ENCODE measurements around the gene PTPRG.

The PTPRG gene

DNA sequence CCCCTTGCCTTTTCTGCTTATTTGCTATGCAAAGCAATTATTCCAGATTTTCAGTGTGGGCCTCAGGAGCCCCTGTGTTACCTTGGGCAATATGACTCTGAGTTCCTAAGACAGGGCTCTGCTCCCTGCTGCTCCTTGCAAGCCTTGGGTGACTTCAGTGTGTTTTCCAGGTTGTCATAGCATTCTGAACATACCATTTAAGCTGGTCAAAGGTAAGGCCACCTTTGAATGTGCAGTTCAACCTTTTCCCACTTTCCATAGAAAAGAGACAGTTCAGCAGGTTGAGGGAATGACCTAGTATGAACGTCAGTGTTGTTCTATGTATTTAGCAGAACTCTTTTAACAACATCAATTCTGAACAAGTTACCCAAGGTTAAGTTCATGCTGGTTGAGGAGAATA is 302.2 kb downstream of the PTPRG start:
- no peaks in the 10 kb centered on the region for H3K79me2 ChIP-seq (ENCODE audit: insufficient read depth, low read length)
- H3K27me3 ChIP-seq (ENCODE audit: insufficient read depth, low read length, poor library complexity, severe bottlenecking), result no peaks in the 10 kb centered on the region
- H3K9ac ChIP-seq (ENCODE audit: low read depth, low read length, poor library complexity, severe bottlenecking), result no peak overlapping the region
- H3K4me1 ChIP-seq (ENCODE audit: insufficient read depth, low read length, poor library complexity, severe bottlenecking), result no peaks in the 10 kb centered on the region
- H4K20me1 ChIP-seq (ENCODE audit: insufficient read depth, low read length, poor library complexity, severe bottlenecking), result no peaks in the 10 kb centered on the region
- no peak overlapping the region for H3K4me3 ChIP-seq (ENCODE audit: low read length, poor library complexity, severe bottlenecking)
- no peaks in the 10 kb centered on the region for H3K36me3 ChIP-seq (ENCODE audit: insufficient read depth, low read length)
- H3F3A ChIP-seq (ENCODE audit: low read depth), result no peaks in the 10 kb centered on the region
- TF ChIP-seq, protein P1, sequence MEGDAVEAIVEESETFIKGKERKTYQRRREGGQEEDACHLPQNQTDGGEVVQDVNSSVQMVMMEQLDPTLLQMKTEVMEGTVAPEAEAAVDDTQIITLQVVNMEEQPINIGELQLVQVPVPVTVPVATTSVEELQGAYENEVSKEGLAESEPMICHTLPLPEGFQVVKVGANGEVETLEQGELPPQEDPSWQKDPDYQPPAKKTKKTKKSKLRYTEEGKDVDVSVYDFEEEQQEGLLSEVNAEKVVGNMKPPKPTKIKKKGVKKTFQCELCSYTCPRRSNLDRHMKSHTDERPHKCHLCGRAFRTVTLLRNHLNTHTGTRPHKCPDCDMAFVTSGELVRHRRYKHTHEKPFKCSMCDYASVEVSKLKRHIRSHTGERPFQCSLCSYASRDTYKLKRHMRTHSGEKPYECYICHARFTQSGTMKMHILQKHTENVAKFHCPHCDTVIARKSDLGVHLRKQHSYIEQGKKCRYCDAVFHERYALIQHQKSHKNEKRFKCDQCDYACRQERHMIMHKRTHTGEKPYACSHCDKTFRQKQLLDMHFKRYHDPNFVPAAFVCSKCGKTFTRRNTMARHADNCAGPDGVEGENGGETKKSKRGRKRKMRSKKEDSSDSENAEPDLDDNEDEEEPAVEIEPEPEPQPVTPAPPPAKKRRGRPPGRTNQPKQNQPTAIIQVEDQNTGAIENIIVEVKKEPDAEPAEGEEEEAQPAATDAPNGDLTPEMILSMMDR (conservative IDR thresholded peaks at IDR 0.05; ENCODE audit: low read length), result no peak
- no peak for TF ChIP-seq EZH2phosphoT487 (IDR thresholded peaks at IDR 0.05; ENCODE audit: borderline replicate concordance)
- no peak overlapping the region for H3K4me2 ChIP-seq (ENCODE audit: low read depth, low read length, poor library complexity, severe bottlenecking)
- H2AFZ ChIP-seq (ENCODE audit: low read length), result no peak overlapping the region
- no peaks in the 10 kb centered on the region for H3K9me2 ChIP-seq (replicated peaks; ENCODE audit: low read depth, low read length)
- no peaks in the 10 kb centered on the region for H3K9me3 ChIP-seq (ENCODE audit: insufficient read depth, low read depth, low read length)

DNA sequence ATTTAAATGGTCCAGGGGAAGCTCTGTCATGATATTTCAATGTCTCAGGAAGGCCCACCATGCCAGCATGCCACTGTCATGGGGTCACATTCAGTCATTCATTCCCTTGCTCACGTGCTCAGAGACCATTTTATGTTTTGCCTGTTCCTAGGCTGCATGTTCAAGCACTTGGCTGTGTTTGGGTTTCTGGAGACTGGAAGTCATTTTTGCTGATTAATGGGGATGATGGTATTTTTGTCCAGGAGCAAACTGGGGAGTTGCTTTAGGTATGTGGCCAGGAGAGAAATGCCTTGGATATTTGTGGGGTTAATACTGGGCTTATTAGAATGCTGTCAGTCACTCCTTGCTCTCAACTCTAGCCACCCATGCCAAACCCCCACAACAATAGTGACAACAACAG is 303.5 kb downstream of the PTPRG start:
- H4K20me1 ChIP-seq (ENCODE audit: insufficient read depth, low read length, poor library complexity, severe bottlenecking), result no peaks in the 10 kb centered on the region
- H3F3A ChIP-seq (ENCODE audit: low read depth), result no peaks in the 10 kb centered on the region
- H2AFZ ChIP-seq (ENCODE audit: low read length), result no peak overlapping the region
- H3K4me3 ChIP-seq (ENCODE audit: low read length, poor library complexity, severe bottlenecking), result no peak overlapping the region
- H3K4me1 ChIP-seq (ENCODE audit: insufficient read depth, low read length, poor library complexity, severe bottlenecking), result no peaks in the 10 kb centered on the region
- no peak overlapping the region for H3K4me2 ChIP-seq (ENCODE audit: low read depth, low read length, poor library complexity, severe bottlenecking)
- H3K9ac ChIP-seq (ENCODE audit: low read depth, low read length, poor library complexity, severe bottlenecking), result no peak overlapping the region
- no peaks in the 10 kb centered on the region for H3K36me3 ChIP-seq (ENCODE audit: insufficient read depth, low read length)
- H3K27me3 ChIP-seq (ENCODE audit: insufficient read depth, low read length, poor library complexity, severe bottlenecking), result no peaks in the 10 kb centered on the region
- H3K79me2 ChIP-seq (ENCODE audit: insufficient read depth, low read length), result no peaks in the 10 kb centered on the region
- no peaks in the 10 kb centered on the region for H3K9me2 ChIP-seq (replicated peaks; ENCODE audit: low read depth, low read length)
- no peaks in the 10 kb centered on the region for H3K9me3 ChIP-seq (ENCODE audit: insufficient read depth, low read depth, low read length)
- TF ChIP-seq, protein P1 (conservative IDR thresholded peaks at IDR 0.05; ENCODE audit: low read length), result no peak
- no peak for TF ChIP-seq EZH2phosphoT487 (IDR thresholded peaks at IDR 0.05; ENCODE audit: borderline replicate concordance)

DNA sequence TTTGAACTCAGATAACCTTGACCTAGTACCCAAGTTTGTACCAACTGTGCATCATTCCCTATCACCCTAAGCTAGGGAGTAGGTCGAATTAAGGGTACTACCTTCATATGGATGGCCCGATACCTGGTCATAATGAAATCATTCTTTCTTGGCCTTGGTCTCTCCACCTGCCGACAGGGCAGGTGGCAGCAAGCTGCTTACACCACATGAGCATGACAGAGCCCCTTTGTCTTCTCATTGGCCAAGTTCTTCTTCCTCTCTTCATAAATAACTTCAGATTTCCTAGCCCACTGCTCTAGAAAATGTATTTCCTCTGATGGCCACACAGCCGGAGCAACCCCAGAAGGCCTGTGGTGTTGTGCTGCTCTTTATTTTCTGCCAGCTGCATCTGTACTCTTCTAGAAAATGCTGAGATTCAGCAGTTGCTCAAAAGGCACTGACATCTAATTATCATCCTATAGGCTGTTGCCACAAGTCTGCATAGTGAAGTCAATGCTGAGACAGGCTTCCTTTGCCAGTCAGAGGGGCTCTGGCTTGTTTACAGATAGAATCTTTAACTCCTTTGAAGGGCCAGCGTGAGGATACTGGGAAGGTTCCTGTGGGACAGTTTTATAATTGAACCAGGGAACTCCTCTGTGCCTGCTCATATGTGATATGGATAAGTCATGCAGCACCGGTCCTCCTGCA is 304.2 kb downstream of the PTPRG start:
- H3K9me3 ChIP-seq (ENCODE audit: insufficient read depth, low read depth, low read length), result no peaks in the 10 kb centered on the region
- H3K36me3 ChIP-seq (ENCODE audit: insufficient read depth, low read length), result no peaks in the 10 kb centered on the region
- H2AFZ ChIP-seq (ENCODE audit: low read length), result no peak overlapping the region
- no peak overlapping the region for H3K4me2 ChIP-seq (ENCODE audit: low read depth, low read length, poor library complexity, severe bottlenecking)
- H3K4me1 ChIP-seq (ENCODE audit: insufficient read depth, low read length, poor library complexity, severe bottlenecking), result no peaks in the 10 kb centered on the region
- no peaks in the 10 kb centered on the region for H4K20me1 ChIP-seq (ENCODE audit: insufficient read depth, low read length, poor library complexity, severe bottlenecking)
- H3K79me2 ChIP-seq (ENCODE audit: insufficient read depth, low read length), result no peaks in the 10 kb centered on the region
- no peaks in the 10 kb centered on the region for H3K27me3 ChIP-seq (ENCODE audit: insufficient read depth, low read length, poor library complexity, severe bottlenecking)
- no peak overlapping the region for H3K4me3 ChIP-seq (ENCODE audit: low read length, poor library complexity, severe bottlenecking)
- H3K9ac ChIP-seq (ENCODE audit: low read depth, low read length, poor library complexity, severe bottlenecking), result no peak overlapping the region
- no peak for TF ChIP-seq EZH2phosphoT487 (IDR thresholded peaks at IDR 0.05; ENCODE audit: borderline replicate concordance)
- H3F3A ChIP-seq (ENCODE audit: low read depth), result no peaks in the 10 kb centered on the region
- no peaks in the 10 kb centered on the region for H3K9me2 ChIP-seq (replicated peaks; ENCODE audit: low read depth, low read length)

DNA sequence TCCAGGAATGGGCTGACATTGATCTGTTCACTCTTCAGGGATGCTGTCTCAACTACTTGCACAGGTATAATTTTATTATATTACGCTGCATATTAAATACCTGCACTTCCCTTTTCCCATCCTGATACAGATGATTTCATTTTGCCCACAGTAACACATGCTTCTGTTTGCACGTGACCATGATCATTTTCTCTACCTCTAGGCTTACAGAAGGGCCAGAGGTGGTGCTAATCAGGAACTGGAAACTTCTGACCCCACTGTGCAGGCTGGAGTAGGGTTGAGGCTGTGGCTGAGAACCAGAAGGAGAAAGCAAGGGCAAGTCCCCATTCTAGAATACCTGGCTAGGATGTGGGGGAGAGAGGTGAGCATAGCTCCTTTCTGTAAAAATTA is 304.8 kb downstream of the PTPRG start:
- Histone ChIP-seq H3K4me1 (ENCODE audit: insufficient read depth, low read length, poor library complexity, severe bottlenecking) (no peaks in the 10 kb centered on the region), H4K20me1 (ENCODE audit: insufficient read depth, low read length, poor library complexity, severe bottlenecking) (no peaks in the 10 kb centered on the region), H3K36me3 (ENCODE audit: insufficient read depth, low read length) (no peaks in the 10 kb centered on the region), H3K9me2 (replicated peaks; ENCODE audit: low read depth, low read length) (no peaks in the 10 kb centered on the region), H2AFZ (ENCODE audit: low read length) (no peak overlapping the region), H3K9me3 (ENCODE audit: insufficient read depth, low read depth, low read length) (no peaks in the 10 kb centered on the region), H3K9ac (ENCODE audit: low read depth, low read length, poor library complexity, severe bottlenecking) (no peak overlapping the region), H3F3A (ENCODE audit: low read depth) (no peaks in the 10 kb centered on the region), H3K27me3 (ENCODE audit: insufficient read depth, low read length, poor library complexity, severe bottlenecking) (no peaks in the 10 kb centered on the region), H3K4me2 (ENCODE audit: low read depth, low read length, poor library complexity, severe bottlenecking) (no peak overlapping the region), H3K4me3 (ENCODE audit: low read length, poor library complexity, severe bottlenecking) (no peak overlapping the region), H3K79me2 (ENCODE audit: insufficient read depth, low read length) (no peaks in the 10 kb centered on the region)
- TF ChIP-seq, protein P1 (conservative IDR thresholded peaks at IDR 0.05; ENCODE audit: low read length), result no peak
- TF ChIP-seq EZH2phosphoT487 (IDR thresholded peaks at IDR 0.05; ENCODE audit: borderline replicate concordance), result no peak

Data from Loucy (cell line).